HG03108 (cell line): ENCODE data around the gene SHANK3.
"Not testable (repeated sequence)": the region's sequence is repeated elsewhere in the genome, so short reads cannot be mapped to it uniquely, and the experiment has no call there.

Experiments used
- ATAC-seq: cut with Tn5 transposase; IDR thresholded peaks from one replicate; pipeline ENCODE4 v1.9.1; 2021; ENCODE audit warnings: moderate library complexity; ENCODE audit not compliant: unreplicated experiment

The SHANK3 gene

GRCh38 chr22:50643821-50644101, 28.9 kb upstream of the SHANK3 start:
- not testable (repeated sequence) for ATAC-seq

GRCh38 chr22:50653256-50653655, 19.4 kb upstream of the SHANK3 start:
- no peak for ATAC-seq

GRCh38 chr22:50654664-50655063, 18.0 kb upstream of the SHANK3 start:
- not testable (repeated sequence) for ATAC-seq

GRCh38 chr22:50656122-50657070, 16.2 kb upstream of the SHANK3 start:
- no peak for ATAC-seq

GRCh38 chr22:50657925-50658324, 14.7 kb upstream of the SHANK3 start:
- no peak for ATAC-seq

GRCh38 chr22:50659711-50660110, 12.9 kb upstream of the SHANK3 start:
- not testable (repeated sequence) for ATAC-seq

- ATAC-seq, result no peak
These were observed 12.3 kb upstream of the SHANK3 start for GRCh38 chr22:50660306-50660705.

- no peak for ATAC-seq
These were observed 7.4 kb upstream of the SHANK3 start for GRCh38 chr22:50665212-50665611.

GRCh38 chr22:50665738-50666137, 6.9 kb upstream of the SHANK3 start:
- no peak for ATAC-seq

- ATAC-seq, result no peak
These were observed 2.1 kb upstream of the SHANK3 start for GRCh38 chr22:50670513-50670912.

GRCh38 chr22:50670914-50671538, 1.6 kb upstream of the SHANK3 start:
- no peak for ATAC-seq

GRCh38 chr22:50671641-50672040, 982 bp upstream of the SHANK3 start:
- ATAC-seq, result no peak

GRCh38 chr22:50672041-50672440, 582 bp upstream of the SHANK3 start:
- ATAC-seq, result no peak

GRCh38 chr22:50673231-50674129, 857 bp downstream of the SHANK3 start:
- no peak for ATAC-seq

GRCh38 chr22:50674130-50674500, 1.5 kb downstream of the SHANK3 start:
- no peak for ATAC-seq

- no peak for ATAC-seq
These were observed 2.3 kb downstream of the SHANK3 start for GRCh38 chr22:50674606-50675552.

- no peak for ATAC-seq
These were observed 3.0 kb downstream of the SHANK3 start for GRCh38 chr22:50675553-50676179.

- ATAC-seq, result no peak
These were observed 3.6 kb downstream of the SHANK3 start for GRCh38 chr22:50676180-50676636.

- ATAC-seq, result no peak
These were observed 4.3 kb downstream of the SHANK3 start for GRCh38 chr22:50676661-50677492.
